GM19025 (cell line): Measurements from ENCODE around the gene TRAM2.

Experiments used
- ATAC-seq: cut with Tn5 transposase; IDR thresholded peaks from one replicate; pipeline ENCODE4 v1.9.1; 2021; ENCODE audit warnings: mild to moderate bottlenecking, low read depth, moderate library complexity; ENCODE audit not compliant: unreplicated experiment

The TRAM2 gene

GRCh38 chr6:52513464-52513863, 63.4 kb downstream of the TRAM2 start:
- no peak for ATAC-seq

DNA sequence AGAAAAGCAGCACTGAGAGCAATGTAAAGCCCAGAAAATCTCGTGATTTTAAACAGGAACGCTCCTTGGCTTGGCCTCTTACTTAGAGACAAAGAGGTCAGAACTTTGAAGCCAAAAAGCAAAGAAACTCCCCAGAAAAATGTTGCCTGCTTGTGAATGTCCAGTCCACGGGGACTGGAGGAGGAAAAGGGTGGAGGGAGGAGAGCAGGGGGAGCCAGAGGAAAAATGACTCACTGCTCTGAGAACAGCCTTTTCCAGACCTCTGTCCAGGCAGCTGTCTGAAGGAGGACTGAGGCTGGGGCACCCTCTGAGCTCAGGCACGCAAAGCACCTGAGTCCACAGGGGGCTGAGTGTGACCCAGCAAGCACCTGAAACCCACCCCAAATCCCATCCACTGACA, 64.7 kb downstream of the TRAM2 start:
- no peak for ATAC-seq

GRCh38 chr6:52511572-52512151, 65.2 kb downstream of the TRAM2 start:
- ATAC-seq: no peak

GRCh38 chr6:52511163-52511562, 65.7 kb downstream of the TRAM2 start:
- no peak for ATAC-seq

GRCh38 chr6:52510213-52510562, 66.7 kb downstream of the TRAM2 start:
- ATAC-seq: no peak

DNA sequence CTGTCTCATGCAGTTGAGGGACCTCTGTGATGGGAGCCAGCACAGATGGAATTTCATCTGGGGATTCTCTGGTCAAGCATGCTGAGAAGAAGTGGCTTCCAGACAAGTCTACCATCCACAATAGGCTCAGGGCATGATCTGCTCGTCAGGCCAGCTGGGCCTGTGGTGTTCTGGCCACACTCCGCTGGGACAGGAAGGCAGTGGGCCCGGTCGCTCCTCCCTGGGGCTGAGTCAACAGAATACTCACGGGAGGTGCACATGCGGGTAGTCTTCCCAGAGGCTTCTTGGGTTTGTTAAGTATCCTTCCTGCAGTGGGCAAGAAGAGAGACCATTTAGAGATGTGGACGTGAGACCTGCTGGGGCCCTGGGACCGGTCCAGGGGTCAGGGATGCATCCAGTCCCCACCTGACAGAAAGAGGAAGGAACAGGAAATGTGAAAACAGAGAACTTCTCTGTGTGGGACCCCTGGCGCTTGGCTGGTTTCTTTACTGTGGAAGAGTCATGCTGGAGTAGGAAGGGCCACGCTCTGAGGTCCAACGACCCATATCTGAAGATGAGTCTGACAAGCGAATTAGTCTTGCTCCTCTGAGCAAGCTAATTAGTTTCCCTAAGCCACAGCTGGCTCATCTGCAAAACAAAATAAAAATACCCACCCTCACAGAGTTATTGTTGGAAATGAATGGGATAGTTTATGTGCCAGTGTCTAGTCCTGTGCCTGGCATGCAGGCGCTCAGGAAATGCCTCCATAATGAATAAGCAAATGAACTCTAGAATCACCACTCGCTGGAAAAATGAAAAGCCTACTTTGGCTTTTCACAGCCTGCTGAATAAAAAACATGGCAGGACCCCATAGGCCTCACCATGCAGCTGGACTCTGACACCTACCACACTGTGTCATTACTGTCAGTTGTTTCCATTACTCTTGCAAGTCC, 67.3 kb downstream of the TRAM2 start:
- ATAC-seq: no peak

DNA sequence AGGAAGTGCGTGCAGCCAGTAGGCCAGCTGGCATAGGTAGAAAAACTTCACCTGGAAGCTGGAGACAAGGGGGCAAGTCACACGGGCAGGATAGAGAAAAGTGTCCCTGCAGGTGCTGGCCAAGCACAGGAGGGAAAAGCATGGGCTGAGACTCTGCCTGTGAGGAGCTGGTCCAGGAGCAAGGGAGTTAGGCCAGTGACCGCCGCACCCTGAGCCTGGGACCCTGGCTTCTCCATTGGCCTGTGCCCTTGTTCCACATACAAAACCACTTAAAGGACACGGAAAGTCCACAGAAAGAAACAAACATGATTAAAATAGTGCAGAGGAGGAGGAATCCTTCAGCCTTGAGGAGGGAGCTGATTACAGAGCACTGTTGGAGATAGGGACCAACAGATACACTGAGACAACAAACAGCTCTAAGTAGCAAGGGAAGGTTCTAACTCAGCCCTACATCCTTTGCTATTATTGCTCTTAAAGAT, 68.6 kb downstream of the TRAM2 start:
- ATAC-seq: no peak

DNA sequence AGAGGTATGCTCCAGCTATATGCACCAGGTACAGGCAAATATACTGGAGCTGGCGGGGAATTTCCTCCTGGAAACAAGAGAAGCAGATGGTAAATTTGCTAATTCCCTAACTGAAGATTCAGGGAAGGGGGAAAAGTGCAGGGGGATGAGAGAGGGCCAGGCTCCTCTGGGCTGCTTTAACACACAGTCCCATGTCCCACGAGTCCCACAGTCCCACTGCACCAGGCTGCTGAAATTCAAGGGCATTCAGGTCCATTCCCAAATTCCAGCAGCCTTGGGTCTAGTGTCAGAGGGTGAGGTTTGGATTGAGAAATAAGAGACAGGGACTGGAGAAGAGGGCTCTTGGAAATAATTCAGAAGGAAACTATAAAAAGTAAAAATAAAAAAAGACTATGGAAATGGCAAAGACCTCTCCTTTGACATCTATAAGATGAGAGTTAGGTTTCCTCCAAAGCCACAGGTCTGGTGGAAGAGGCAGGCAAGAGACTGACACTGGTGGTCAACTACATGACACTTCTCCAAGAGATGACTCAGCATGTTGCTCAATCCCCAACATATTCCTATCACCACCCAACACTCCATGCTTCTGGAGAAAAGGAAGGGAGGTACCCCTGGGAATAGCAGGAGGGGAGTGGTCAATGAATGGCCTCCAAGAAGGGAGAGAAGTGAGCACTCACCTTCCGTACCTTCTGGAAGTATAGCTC, 69.2 kb downstream of the TRAM2 start:
- ATAC-seq: no peak

GRCh38 chr6:52506476-52506875, 70.4 kb downstream of the TRAM2 start:
- ATAC-seq: no peak

GRCh38 chr6:52505726-52506409, 71.0 kb downstream of the TRAM2 start:
- ATAC-seq: no peak

DNA sequence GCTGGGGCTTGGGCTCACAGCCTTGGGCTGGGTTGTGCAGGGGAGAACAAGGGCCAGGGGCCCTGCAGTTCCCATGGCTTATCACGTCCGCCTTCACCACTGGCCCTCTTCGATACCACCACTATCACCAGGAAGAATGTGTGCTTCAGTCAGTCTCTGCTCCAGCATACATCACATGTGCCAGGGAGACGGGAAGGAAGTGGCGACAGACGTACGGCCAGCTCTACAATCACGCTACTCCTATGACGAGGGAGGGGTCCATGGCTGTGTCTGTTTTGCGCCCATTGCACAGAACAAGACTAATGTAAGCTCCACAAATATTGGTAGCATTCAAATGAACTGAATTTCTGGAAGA, 72.1 kb downstream of the TRAM2 start:
- no peak for ATAC-seq

- ATAC-seq: no peak
Observed at GRCh38 chr6:52503851-52504781, 72.7 kb downstream of the TRAM2 start.

- no peak for ATAC-seq
Observed at GRCh38 chr6:52503323-52503747, 73.5 kb downstream of the TRAM2 start.

DNA sequence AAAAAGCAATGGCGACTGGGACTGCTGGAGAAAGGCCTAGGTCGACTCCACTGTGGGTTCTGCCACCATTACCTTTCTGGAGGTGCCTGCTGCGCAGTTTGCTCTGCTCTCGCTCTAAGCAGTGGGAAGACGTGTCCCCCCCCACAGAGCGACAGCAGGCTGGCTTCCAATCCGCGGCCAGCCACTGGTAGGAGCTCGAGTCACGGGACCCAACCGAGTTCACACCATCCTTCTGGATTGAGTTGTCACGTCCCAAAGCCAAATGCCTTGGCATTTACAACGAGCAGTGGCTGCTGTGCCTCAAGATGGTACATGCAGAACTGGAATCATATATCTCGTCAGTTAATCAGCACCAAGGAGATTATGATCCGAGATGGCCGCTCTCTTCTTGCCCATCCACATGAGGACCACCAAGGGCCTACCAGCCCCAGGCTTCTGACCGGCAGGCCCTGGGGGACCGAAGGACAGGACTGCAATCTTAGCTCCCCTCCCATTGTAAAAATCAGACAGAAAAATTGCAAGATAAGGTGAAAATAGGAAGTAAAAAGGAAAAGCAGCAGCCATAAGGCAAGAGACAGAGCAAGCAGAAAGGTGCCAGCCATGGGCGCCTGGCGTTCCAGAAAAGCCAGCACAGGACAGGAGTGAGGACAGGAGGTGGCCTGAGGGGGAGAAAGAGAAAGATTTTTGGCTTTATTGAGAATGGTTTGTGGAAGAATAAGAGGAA, 74.4 kb downstream of the TRAM2 start:
- ATAC-seq: no peak

GRCh38 chr6:52500238-52501129, 76.4 kb downstream of the TRAM2 start:
- no peak for ATAC-seq

GRCh38 chr6:52499681-52500236, 77.1 kb downstream of the TRAM2 start:
- ATAC-seq: no peak

- no peak for ATAC-seq
Observed at GRCh38 chr6:52499026-52499425, 77.8 kb downstream of the TRAM2 start.

DNA sequence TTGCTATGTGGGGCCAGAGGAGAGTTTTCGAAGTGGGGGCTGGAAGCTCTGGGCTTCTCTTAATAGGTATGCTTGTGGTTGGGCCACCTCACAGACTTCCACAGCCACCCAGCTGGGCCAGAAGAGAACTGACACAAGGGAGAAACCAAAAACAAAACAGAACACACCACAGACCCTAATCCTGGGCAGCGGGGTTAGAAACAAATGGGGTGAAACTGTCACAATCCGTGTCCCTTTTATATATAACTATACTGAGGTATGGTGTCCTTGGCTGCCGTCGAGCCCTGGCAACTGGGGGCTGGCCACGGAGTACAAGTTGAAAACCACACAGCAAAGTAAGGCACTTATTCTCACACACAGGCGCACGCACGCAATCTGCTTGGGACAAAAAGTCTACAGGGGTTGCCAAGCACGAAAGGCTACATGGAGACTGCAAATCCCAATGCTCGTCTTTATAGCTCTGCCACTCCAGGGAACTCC, 78.3 kb downstream of the TRAM2 start:
- ATAC-seq: peak; percentile 34
